ENCODE data around the gene COL11A2. TPM values are rescaled to one million over a fixed set of nuclear protein-coding genes. Genes with fewer than 3 reads are reported as not detected.

Gene COL11A2
- polyA plus RNA-seq, 3 donors = 3.8 to 4.9 (median 3.8) TPM

DNA sequence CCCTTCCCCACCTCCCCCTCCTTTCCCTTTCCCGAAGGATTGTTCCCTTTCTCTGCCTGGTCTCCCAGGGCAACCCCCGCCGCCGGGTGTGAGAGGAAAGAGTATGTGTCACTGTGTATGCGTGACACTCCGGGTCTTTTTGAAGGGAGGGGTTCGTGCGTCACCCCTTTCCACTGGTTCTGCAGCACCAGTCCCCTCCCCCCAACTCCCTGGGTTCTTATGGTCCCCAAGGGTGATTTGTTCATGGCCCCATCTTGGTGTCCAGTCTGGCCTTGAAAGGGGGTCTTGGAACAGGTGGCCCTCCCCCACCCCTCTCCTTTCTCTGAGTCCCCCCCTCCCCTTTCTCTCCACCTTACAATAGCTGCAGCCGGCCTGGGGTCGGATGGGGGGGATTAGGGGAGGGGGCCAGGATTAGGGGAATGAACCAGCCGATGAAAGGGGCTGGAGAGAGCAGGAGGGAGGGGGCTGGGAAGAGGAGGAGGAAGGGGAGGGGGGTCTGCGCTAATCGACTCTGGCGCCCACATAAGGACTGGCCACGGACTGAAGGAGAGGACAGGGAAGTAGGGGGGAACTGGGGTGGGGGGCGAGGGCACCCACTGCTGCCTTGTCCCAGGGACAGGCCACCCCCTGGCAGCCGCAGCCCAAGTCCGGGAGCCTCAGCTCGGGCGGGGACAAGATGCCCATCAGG is 14.7 kb upstream of the COL11A2 start:
- DNase-seq (ENCODE audit: low read depth in 3 of 3, low spot score in 2 of 3) = no peak

DNA sequence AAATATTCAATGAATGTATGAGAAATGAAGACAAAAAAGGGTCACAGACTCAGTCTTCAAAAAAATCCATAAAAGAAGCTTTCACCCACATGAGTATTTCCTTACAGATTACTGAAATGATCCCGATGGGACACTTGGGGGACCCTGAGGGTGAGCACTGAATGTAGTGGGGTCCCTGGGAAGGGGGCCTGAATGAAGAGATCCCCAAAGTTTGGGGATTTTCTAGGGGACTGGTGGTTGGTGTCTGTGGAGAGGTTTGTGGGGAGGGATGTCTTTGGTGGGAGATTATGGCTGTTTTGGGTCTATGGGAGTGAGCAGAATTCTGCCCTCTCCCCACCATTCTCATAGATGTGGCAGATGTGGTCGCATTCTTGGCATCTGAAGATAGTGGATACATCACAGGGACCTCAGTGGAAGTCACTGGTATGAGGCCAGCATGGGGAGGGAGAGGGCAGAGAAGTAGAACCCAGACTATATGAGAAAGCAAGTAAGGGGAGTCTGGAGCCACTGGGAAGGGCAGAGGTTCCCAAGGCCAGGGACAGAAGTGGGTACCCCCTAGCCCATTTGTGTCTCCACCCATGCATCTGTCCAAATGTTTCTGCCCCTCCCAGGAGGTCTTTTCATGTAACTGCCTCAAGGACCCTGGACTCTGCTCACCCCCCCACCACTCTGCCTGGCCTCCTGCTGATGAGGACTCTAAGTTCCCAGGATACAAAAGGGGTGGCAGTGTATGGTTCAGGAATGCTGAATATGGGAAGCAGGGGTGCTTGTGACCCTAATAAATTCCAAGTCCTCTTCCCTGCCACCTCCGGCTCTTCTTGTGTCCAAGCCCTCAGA is 14.0 kb upstream of the COL11A2 start:
- DNase-seq (ENCODE audit: low read depth in 3 of 3, low spot score in 2 of 3) = no peak

DNA sequence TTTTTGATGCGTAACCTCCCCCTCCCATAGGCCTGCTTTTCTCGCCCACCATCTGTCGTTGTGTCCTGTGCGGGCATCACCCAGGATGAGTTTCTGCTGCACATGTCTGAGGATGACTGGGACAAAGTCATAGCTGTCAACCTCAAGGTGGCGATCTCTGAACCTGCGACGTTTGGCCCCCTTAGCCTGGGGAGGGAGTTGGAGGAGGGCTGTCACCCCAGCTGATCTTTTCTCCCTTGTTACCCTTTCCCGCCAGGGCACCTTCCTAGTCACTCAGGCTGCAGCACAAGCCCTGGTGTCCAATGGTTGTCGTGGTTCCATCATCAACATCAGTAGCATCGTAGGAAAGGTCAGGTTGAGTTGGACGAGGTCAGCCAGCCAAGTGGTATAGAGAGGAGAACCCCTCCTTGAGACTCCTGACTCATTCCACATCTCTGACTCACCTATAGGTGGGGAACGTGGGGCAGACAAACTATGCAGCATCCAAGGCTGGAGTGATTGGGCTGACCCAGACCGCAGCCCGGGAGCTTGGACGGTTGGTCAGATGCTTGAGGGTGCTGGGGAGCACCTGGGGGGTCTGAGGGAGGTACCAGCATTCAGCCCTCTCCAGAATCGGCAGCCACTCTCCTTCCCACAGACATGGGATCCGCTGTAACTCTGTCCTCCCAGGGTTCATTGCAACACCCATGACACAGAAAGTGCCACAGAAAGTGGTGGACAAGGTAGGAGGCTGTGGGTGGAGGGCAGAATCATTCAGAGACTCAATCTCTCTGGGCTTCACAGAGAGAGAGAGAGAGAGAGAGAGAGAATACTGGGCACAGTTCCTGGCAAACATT is 13.1 kb upstream of the COL11A2 start:
- DNase-seq (ENCODE audit: low read depth in 3 of 3, low spot score in 2 of 3) = no peak

DNA sequence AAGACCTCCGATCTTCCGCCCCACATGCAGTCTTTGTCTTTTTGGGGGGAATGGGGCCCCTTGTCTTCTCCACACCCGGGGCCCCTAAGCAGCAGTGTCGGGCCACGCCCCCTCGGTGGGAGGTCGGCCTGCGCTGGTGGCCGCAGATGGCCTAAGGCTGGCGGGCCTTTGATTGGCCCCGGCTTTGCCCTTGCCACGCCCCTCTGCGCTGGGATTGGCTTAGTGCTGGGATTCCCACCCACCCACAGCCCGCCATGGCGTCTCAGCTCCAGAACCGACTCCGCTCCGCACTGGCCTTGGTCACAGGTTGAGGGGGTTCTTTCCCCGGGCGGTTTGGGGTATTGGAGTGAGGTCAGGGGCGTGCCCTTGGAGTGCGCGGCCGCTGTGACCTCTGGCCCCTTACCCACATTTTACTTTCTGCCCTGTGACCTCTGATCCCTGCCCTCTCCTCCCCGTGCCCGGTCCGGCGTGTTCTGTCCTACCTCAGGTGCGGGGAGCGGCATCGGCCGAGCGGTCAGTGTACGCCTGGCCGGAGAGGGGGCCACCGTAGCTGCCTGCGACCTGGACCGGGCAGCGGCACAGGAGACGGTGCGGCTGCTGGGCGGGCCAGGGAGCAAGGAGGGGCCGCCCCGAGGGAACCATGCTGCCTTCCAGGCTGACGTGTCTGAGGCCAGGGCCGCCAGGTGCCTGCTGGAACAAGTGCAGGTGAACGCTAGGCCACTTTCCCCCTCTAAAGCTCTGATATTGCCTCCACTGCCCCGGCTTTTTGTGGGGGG is 12.3 kb upstream of the COL11A2 start, which contains the start of gene HSD17B8:
HSD17B8 (plus strand) TSS at position 241 of the 776 bp plus-strand sequence; CDS start at position 255, 14 bp downstream.
- peak; percentile 65 to 91 (median 80) for DNase-seq (ENCODE audit: low read depth in 3 of 3, low spot score in 2 of 3)

DNA sequence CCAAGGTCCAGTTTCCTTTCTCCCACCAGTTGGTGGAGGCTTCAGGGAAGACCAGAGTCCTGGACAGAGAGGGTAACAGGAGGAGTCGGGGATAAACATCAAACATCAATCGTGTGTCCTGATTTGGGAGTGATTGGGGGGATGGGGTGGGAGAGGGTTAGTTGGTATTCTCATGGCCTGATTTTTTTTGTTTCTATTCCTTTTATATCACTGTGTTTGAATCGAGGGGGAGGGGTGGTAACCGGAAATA is 11.8 kb upstream of the COL11A2 start:
- no peak for DNase-seq (ENCODE audit: low read depth in 3 of 3, low spot score in 2 of 3)

DNA sequence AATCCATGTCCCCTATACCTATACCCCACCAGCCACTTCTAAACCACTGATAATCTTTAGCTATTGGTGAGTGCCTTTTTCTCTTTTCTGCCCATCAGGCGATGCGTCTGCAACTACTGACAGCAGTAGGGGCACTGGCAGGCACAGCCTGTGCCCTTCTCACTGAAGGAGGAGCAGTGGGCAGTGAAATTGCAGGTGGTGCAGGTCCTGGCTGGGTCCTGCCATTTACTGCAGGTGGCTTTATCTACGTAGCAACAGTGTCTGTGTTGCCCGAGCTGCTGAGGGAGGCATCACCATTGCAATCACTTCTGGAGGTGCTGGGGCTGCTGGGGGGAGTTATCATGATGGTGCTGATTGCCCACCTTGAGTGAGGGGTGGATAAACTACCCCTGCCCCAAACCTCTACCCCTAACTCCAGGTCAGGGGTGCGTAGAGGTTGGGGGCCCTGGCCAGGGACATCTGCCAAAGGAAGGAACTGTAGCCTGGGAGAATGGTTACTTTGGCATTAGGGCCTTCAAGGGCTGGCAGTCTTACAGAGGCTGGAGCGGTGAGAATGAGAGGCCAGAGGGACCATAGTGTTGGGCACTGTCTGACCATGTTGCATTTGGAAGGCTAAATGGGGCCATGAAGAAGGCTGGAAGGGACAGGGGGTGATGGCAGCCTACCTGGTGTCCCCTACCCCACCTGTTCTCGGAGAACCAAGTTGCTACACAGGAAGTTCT is 11.3 kb upstream of the COL11A2 start:
- no peak for DNase-seq (ENCODE audit: low read depth in 3 of 3, low spot score in 2 of 3)

DNA sequence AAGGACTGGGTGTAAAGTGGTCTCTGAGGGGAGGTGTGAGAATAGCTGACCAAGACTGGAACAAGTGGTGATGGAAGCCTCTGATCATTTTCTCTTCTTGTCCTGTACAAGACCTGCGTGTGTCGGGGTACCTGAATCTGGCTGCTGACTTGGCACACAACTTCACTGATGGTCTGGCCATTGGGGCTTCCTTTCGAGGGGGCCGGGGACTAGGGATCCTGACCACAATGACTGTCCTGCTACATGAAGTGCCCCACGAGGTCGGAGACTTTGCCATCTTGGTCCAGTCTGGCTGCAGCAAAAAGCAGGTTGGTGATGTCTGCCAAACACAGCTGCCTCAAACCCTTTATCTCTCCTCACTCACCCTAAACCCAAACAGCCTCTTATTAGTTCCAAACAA is 10.5 kb upstream of the COL11A2 start:
- DNase-seq (ENCODE audit: low read depth in 3 of 3, low spot score in 2 of 3) = no peak

DNA sequence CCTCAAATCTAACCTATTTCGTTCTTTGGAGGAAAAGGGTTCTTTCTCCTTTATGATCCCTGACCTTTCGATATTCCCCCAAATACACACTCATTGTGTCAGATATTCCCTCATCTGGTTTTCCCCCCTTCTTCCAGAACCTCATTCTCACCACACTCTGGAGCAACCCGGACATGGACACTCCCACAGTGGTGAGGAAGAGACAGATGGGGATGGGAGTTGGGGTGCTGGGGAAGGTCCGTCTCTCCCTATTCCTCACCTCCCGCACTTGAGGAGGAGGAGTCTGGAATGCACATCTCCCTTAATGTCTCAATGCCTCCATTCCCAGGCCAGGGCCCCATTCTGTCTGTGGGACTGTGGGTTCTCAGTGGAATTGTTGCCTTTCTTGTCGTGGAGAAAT is 9.7 kb upstream of the COL11A2 start:
- DNase-seq (ENCODE audit: low read depth in 3 of 3, low spot score in 2 of 3) = no peak

DNA sequence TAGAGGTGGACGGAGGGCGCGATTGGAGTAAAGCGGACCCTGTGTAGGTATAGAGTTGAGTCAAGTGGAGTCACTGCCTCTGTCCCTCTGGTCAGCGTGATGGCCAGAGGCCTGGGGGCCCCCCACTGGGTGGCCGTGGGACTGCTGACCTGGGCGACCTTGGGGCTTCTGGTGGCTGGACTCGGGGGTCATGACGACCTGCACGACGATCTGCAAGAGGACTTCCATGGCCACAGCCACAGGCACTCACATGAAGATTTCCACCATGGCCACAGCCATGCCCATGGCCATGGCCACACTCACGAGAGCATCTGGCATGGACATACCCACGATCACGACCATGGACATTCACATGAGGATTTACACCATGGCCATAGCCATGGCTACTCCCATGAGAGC is 8.9 kb upstream of the COL11A2 start:
- no peak for DNase-seq (ENCODE audit: low read depth in 3 of 3, low spot score in 2 of 3)

DNA sequence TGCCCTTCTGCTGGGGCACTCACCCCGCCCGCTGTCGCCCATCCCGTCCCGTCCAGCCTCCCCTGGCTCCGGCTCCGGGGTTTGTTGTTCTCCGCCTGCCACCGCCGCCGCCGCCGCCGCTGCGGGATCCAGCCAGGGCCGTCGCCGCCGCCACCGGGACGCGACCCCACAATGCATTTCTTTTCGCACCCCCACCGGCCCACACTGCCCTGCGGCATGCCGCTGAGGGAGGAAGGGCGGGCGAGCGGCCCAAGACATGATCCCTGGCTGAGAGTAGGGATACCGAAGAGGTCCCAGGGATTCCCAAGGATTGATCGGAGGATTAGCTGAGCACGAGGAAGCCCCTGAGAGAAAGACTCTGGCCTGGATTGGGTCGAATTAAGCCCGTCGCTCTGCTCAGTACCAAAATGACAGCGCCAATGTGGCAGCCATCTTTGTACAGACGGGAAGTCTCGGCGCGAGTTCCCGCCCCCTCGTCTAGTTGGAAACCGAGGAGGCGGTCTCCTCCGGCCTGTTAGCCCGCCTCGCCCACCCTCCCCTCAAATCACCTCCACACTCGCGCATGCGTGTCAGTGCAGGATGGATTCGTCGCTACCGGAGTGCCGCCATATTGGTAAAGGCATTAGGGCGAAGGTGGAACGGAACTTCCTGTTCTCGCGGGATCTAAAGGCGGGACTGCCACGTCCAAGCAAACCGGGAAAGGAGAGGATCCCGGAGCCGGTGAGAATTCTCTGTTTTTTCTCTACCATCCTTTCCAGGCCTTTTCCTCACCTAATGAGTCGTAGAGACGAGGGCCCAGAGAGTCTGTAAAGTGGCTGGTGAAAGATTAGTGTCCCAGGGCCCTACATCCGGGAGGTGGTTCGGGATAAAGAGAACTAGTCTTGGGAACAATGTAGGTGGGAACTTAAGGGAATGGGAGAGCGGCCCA is 8.2 kb upstream of the COL11A2 start, which contains the start of the genes RXRB and SLC39A7:
RXRB (minus strand) TSS at position 447 of the 928 bp plus-strand sequence; CDS start at position 258, 189 bp downstream.
SLC39A7 (plus strand) TSS at position 649 of the 928 bp plus-strand sequence. CDS start 379 bp downstream, outside the sequence.
- DNase-seq (ENCODE audit: low read depth in 3 of 3, low spot score in 2 of 3) = peak; percentile 100

DNA sequence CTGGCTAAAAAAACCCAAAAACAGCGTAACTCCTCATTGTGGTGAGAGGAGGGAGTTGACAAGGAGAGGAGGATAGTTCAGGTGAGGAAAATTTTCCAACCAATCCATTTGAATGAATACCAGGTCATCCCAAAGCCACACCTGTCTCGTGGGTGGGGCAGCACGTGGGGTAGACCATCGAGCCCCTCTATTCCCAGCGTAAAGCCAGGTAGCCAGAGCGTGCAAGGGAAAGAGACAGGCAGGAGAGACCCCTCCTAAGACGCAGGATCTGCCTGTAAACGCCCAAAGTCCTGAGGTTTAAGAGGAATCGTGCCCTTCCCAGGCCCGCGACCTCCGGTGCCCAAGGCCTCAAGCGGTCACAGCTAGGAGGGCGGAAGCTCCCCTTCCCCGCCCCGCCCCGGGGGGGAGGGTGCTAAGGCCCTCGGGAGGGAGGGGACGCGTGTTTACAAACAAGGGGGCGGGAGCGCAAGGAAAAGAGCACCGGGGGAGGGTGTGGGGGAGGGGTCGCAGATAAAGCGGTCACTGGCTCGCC is 7.5 kb upstream of the COL11A2 start:
- no peak for DNase-seq (ENCODE audit: low read depth in 3 of 3, low spot score in 2 of 3)

DNA sequence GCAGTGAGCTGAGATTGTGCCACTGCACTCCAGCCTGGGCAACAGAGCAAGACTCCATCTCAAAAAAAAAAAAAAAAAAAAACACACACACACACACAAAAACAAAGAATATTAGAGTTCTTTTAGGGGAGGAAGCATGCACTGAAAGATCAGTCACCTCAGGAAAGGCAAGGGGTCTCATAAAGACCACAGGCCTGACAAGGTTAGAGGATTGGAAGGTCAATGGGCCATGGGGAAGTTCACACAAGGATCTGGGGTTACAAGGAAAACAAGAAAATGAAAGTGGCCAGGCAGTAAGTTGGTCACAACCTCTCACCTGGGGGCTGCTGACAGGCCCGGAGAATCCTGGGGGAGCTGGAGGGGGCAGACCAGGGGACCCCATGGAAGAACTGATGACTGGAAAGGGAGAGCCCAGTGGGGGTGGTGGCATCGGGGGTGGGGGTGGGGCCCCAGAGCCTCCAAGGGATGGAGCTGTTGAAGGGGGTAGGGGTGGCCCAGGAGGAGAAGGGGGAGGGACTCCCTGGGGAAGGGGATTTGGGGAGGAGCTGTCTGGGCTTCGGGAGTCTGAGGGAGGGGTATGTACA is 6.7 kb upstream of the COL11A2 start:
- no peak for DNase-seq (ENCODE audit: low read depth in 3 of 3, low spot score in 2 of 3)

DNA sequence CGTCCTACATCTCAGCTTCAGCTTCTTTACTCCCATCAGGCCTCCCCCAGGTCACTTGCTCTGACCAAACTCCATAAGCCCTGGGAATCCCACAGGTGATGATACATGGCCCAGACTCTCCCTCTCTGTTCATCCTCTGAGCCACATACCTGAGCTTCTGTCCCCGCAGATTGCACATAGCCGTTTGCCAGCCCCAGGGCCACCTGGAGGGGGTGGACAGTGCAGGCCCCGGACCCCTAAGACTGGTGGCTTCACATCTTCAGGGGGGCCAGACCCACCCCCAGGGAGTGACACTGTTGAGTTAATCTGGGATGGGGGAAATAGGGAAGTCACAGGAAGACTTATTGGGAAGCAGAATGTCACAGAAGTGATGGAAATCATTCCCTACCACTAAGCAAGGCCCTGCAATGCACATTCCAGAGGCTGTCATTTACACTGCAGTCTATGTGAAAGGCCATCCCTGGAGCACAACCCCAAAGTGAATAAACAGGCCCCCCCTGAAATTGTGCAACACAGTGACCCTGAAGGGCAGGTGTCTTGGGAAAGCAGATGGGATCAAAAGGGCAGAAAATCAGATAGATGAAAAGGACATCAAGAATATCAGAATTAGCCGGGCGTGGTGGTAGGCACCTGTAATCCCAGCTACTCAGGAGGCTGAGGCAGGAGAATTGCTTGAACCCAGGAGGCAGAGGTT is 6.0 kb upstream of the COL11A2 start:
- no peak for DNase-seq (ENCODE audit: low read depth in 3 of 3, low spot score in 2 of 3)

DNA sequence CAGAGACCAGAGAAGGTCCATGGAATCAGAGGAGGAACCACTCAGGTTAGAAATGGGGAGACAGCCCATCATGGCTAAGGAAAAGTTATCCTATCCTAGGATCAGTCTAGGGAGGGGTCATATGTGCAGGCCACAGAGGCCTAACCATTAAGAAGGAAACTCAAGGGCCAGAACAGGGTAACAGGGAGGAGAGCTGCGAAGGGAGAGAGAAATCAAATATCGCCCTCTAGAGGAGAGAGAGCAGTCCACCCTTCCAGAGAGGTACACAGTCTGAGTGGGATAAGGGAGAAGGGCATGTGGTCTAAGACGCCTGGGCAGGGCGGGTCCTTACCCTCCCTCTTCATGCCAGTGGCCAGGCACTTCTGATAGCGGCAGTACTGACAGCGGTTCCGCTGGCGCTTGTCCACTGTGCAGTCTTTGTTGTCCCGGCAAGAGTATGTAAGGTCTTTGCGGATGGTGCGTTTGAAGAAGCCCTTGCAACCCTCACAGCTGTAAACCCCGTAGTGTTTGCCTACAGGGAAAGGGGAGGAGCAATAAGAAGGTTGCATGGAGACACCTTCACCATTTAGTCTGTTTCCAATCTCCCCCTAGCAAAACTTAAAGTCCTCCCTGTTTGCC is 5.3 kb upstream of the COL11A2 start:
- no peak for DNase-seq (ENCODE audit: low read depth in 3 of 3, low spot score in 2 of 3)

DNA sequence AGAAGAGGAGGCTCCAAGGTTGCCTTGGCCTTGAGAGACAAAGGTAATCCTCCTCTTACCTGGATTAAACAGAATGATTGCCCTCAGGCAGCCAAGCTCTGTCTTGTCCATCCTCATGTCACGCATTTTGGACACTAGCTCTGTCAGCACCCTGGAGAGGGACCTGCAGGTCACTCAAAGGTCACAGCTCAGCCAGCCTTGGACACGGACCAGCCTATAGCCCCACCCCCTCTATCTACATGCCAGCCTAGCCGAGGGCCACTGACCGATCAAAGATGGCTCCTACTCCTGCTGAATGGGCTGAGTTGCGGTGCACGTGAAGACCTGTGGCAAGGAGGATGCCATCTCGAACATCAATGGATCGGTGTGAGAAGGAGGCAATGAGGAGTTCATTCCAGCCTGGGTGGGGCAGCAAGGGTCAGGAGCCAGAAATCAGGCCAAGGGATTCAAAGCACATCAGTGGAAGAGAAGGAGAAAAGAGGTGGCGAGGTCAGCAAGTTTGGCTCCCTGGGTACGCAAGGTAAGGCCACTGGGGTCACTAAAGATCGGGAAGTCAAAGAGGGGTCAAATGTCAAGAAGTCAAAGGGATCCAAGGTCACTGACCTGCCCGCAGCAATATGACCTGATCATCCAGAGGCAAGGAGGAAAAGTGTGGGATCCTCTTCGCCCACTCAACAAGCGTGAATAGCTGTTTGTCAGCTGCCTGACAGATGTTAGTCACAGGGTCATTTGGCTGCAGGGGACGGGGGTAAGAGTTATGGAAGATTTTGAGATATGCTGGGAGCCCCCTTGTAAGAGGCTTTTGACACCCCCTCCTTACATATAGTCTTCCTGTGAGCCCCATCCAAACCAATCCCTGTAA is 3.3 kb upstream of the COL11A2 start:
- no peak for DNase-seq (ENCODE audit: low read depth in 3 of 3, low spot score in 2 of 3)

DNA sequence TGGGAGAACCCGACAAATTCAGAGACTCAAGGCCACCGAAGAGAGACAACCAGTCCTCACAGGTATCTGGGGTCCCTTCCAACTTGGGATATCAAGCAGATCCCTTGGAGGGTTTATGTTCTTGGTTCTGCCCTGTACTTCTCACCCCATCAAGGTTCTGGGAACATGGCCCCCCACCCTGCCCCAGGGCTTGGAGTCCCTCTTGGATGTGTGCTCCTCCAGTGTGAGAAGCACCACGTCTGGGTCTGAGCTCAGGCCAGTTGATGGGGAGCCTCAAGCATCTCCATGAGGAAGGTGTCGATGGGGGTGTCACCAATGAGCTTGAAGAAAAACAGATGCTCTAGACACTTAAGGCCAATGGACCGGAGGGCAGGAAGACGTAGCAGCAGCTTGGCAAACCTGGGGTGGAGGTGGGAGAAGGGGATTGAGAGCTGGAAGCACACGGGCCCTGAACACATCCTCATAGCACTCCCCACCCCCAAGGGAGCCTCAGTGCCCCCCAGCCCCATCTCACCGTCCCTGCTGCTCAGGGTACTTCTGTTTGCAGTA is 2.2 kb upstream of the COL11A2 start:
- no peak for DNase-seq (ENCODE audit: low read depth in 3 of 3, low spot score in 2 of 3)

Data from right renal cortex interstitium (tissue), 3 donors.